ENCODE results near the gene ALS2. TPM values are rescaled to one million over a fixed set of nuclear protein-coding genes. Genes with fewer than 3 reads are reported as not detected.

ALS2 gene
- total and polyA plus RNA-seq, 2 experiments from 2014 or later: 10.7 to 34.9 TPM

- H4K20me1 ChIP-seq (ENCODE audit: insufficient read depth, poor library complexity, severe bottlenecking): no peaks in the 10 kb centered on the region
- H3K9me3 ChIP-seq (ENCODE audit: low read depth): no peaks in the 10 kb centered on the region
- 61% methylated on average over 2 of the region's 2 CpGs for WGBS (ENCODE audit: low lambda C conversion rate, missing lambda C conversion rate)
- no peak overlapping the region for H2AFZ ChIP-seq
- H3K36me3 ChIP-seq (replicated peaks; ENCODE audit: insufficient read depth, low read depth): no peaks in the 10 kb centered on the region
- TF ChIP-seq CTCF (IDR thresholded peaks at IDR 0.05; ENCODE audit: poor library complexity): no peak
- no peak for TF ChIP-seq EZH2phosphoT487 (IDR thresholded peaks at IDR 0.05; ENCODE audit: low read depth, severe bottlenecking, unreplicated experiment)
- no peak for TF ChIP-seq EZH2 (IDR thresholded peaks at IDR 0.05; ENCODE audit: borderline replicate concordance)
- no peaks in the 10 kb centered on the region for H3K27me3 ChIP-seq
- H3K4me3 ChIP-seq: no peak overlapping the region
- H3K4me1 ChIP-seq (ENCODE audit: insufficient read depth): peaks cover 36% of the 10 kb centered on the region
- H3K79me2 ChIP-seq: no peaks in the 10 kb centered on the region
- DNase-seq (ENCODE audit: low spot score): no peak
- peak overlapping the region; percentile 74 for H3K27ac ChIP-seq
- H3K4me2 ChIP-seq: peak overlapping the region; percentile 63
- H3K9me2 ChIP-seq (replicated peaks; ENCODE audit: insufficient read depth): no peaks in the 10 kb centered on the region
Measured at GRCh38 chr2:201808027-201808426, 27.3 kb upstream of the ALS2 start.

GRCh38 chr2:201807452-201807999 is 26.8 kb upstream of the ALS2 start:
- Histone ChIP-seq H3K4me2 (peak overlapping the region; percentile 63), H3K4me1 (ENCODE audit: insufficient read depth) (peaks cover 34% of the 10 kb centered on the region), H3K9me3 (ENCODE audit: low read depth) (no peaks in the 10 kb centered on the region), H3K9me2 (replicated peaks; ENCODE audit: insufficient read depth) (no peaks in the 10 kb centered on the region), H3K27ac (peak overlapping the region; percentile 74), H3K27me3 (no peaks in the 10 kb centered on the region), H2AFZ (no peak overlapping the region), H4K20me1 (ENCODE audit: insufficient read depth, poor library complexity, severe bottlenecking) (no peaks in the 10 kb centered on the region), H3K4me3 (no peak overlapping the region), H3K36me3 (replicated peaks; ENCODE audit: insufficient read depth, low read depth) (no peaks in the 10 kb centered on the region), H3K79me2 (no peaks in the 10 kb centered on the region)
- TF ChIP-seq CTCF (IDR thresholded peaks at IDR 0.05; ENCODE audit: poor library complexity): no peak
- no peak for TF ChIP-seq EZH2phosphoT487 (IDR thresholded peaks at IDR 0.05; ENCODE audit: low read depth, severe bottlenecking, unreplicated experiment)
- no peak for TF ChIP-seq EZH2 (IDR thresholded peaks at IDR 0.05; ENCODE audit: borderline replicate concordance)
- peak; percentile 38 for DNase-seq (ENCODE audit: low spot score)
- 37% methylated on average over 8 of the region's 8 CpGs for WGBS (ENCODE audit: low lambda C conversion rate, missing lambda C conversion rate)

GRCh38 chr2:201806442-201807170 is 25.9 kb upstream of the ALS2 start, which contains the start of gene CDK15:
TSS of gene CDK15 (plus strand) at chr2:201806537. CDS start at chr2:201806665, 128 bp downstream.
- Histone ChIP-seq H3K9me2 (replicated peaks; ENCODE audit: insufficient read depth) (no peaks in the 10 kb centered on the region), H3K4me2 (peak within 1 kb of the TSS; percentile 63), H3K79me2 (no peaks in the 10 kb centered on the region), H3K27ac (peak within 1 kb of the TSS; percentile 74), H2AFZ (no peak within 1 kb of the TSS), H3K4me1 (ENCODE audit: insufficient read depth) (peaks cover 34% of the 10 kb centered on the region), H3K36me3 (replicated peaks; ENCODE audit: insufficient read depth, low read depth) (no peaks in the 10 kb centered on the region), H4K20me1 (ENCODE audit: insufficient read depth, poor library complexity, severe bottlenecking) (no peaks in the 10 kb centered on the region), H3K9me3 (ENCODE audit: low read depth) (no peaks in the 10 kb centered on the region), H3K27me3 (no peaks in the 10 kb centered on the region), H3K4me3 (no peak within 1 kb of the TSS)
- 32% methylated on average over 10 of the region's 10 CpGs for WGBS (ENCODE audit: low lambda C conversion rate, missing lambda C conversion rate)
- TF ChIP-seq EZH2 (IDR thresholded peaks at IDR 0.05; ENCODE audit: borderline replicate concordance) (no peak), CTCF (IDR thresholded peaks at IDR 0.05; ENCODE audit: poor library complexity) (no peak), EZH2phosphoT487 (IDR thresholded peaks at IDR 0.05; ENCODE audit: low read depth, severe bottlenecking, unreplicated experiment) (no peak)
- DNase-seq (ENCODE audit: low spot score): peak; percentile 68
